ENCODE results near the gene NPRL2. TPM values are rescaled to one million over a fixed set of nuclear protein-coding genes. Genes with fewer than 3 reads are reported as not detected.
A peak's percentile ranks its signal among the peaks of the same experiment; 100 is the strongest.

NPRL2 gene
- total RNA-seq, 2 donors from 2014 or later, result 21.8 TPM

DNA sequence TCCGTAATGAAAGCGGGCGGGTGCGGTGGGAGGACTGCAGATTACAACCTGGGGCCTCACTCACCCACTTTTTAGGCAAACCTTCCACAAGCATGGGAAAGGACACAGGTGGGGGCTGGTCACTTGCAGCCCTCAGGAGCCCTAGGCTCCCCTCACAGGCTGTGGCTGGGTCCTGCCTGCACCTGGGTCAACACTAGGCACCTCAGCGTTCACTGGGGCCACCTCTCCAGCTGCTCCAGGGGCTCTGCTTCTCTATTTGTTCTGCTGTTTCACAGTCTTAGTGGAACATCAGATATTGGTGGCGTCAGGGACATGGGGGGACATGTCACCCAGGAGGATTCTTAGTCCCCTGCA, 38.8 kb upstream of the NPRL2 start:
- no peak overlapping the region for H3K4me3 Mint-ChIP-seq
- no peak overlapping the region for H3K9ac ChIP-seq (ENCODE audit: extremely low read depth, low read length, poor library complexity, severe bottlenecking)
- no peaks in the 10 kb centered on the region for H3K36me3 Mint-ChIP-seq (ENCODE audit: low read depth)
- H3K27ac ChIP-seq (ENCODE audit: low read depth, low read length), result no peak overlapping the region
- H3K4me1 Mint-ChIP-seq, result peaks cover 6% of the 10 kb centered on the region
- no peaks in the 10 kb centered on the region for H3K9me3 Mint-ChIP-seq
- no peak overlapping the region for H3K27ac Mint-ChIP-seq
- no peaks in the 10 kb centered on the region for H3K27me3 Mint-ChIP-seq (ENCODE audit: insufficient read depth)
- H3K27me3 ChIP-seq (ENCODE audit: control insufficient read depth, insufficient read depth, low read length, poor library complexity, severe bottlenecking), result no peaks in the 10 kb centered on the region
- no peak overlapping the region for H3K4me3 ChIP-seq (ENCODE audit: low read length)
- TF ChIP-seq, protein P1, sequence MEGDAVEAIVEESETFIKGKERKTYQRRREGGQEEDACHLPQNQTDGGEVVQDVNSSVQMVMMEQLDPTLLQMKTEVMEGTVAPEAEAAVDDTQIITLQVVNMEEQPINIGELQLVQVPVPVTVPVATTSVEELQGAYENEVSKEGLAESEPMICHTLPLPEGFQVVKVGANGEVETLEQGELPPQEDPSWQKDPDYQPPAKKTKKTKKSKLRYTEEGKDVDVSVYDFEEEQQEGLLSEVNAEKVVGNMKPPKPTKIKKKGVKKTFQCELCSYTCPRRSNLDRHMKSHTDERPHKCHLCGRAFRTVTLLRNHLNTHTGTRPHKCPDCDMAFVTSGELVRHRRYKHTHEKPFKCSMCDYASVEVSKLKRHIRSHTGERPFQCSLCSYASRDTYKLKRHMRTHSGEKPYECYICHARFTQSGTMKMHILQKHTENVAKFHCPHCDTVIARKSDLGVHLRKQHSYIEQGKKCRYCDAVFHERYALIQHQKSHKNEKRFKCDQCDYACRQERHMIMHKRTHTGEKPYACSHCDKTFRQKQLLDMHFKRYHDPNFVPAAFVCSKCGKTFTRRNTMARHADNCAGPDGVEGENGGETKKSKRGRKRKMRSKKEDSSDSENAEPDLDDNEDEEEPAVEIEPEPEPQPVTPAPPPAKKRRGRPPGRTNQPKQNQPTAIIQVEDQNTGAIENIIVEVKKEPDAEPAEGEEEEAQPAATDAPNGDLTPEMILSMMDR (conservative IDR thresholded peaks at IDR 0.05), result no peak
- peaks cover 7% of the 10 kb centered on the region for H3K4me1 ChIP-seq (ENCODE audit: control insufficient read depth, insufficient read depth, low read length)
- DNase-seq, result no peak
- no peaks in the 10 kb centered on the region for H3K9me3 ChIP-seq (ENCODE audit: control insufficient read depth, low read length)
- no peaks in the 10 kb centered on the region for H3K36me3 ChIP-seq (ENCODE audit: control insufficient read depth, insufficient read depth, low read length)
- 93% methylated on average over 2 to 6 of the region's 6 CpGs for WGBS, 2 experiments (ENCODE audit: insufficient coverage in 1 of 2, insufficient read length in 1 of 2)

GRCh38 chr3:50388720-50389413, 38.3 kb upstream of the NPRL2 start:
- H3K27ac ChIP-seq (ENCODE audit: low read depth, low read length), result peak overlapping the region; percentile 66
- no peak overlapping the region for H3K27ac Mint-ChIP-seq
- no peaks in the 10 kb centered on the region for H3K9me3 Mint-ChIP-seq
- 79 to 88% methylated on average over 6 to 22 of the region's 22 CpGs for WGBS, 2 experiments (ENCODE audit: insufficient coverage in 1 of 2, insufficient read length in 1 of 2)
- no peak overlapping the region for H3K4me3 ChIP-seq (ENCODE audit: low read length)
- no peak overlapping the region for H3K4me3 Mint-ChIP-seq
- H3K36me3 Mint-ChIP-seq (ENCODE audit: low read depth), result no peaks in the 10 kb centered on the region
- DNase-seq, result no peak
- peaks cover 6% of the 10 kb centered on the region for H3K4me1 Mint-ChIP-seq
- no peaks in the 10 kb centered on the region for H3K9me3 ChIP-seq (ENCODE audit: control insufficient read depth, low read length)
- TF ChIP-seq, protein P1 (conservative IDR thresholded peaks at IDR 0.05), result peak; percentile 24
- no peaks in the 10 kb centered on the region for H3K27me3 Mint-ChIP-seq (ENCODE audit: insufficient read depth)
- no peaks in the 10 kb centered on the region for H3K36me3 ChIP-seq (ENCODE audit: control insufficient read depth, insufficient read depth, low read length)
- peaks cover 7% of the 10 kb centered on the region for H3K4me1 ChIP-seq (ENCODE audit: control insufficient read depth, insufficient read depth, low read length)
- H3K27me3 ChIP-seq (ENCODE audit: control insufficient read depth, insufficient read depth, low read length, poor library complexity, severe bottlenecking), result no peaks in the 10 kb centered on the region
- H3K9ac ChIP-seq (ENCODE audit: extremely low read depth, low read length, poor library complexity, severe bottlenecking), result no peak overlapping the region

GRCh38 chr3:50388016-50388719, 37.6 kb upstream of the NPRL2 start:
- Histone ChIP-seq H3K9me3 (ENCODE audit: control insufficient read depth, low read length) (no peaks in the 10 kb centered on the region), H3K27me3 (ENCODE audit: control insufficient read depth, insufficient read depth, low read length, poor library complexity, severe bottlenecking) (no peaks in the 10 kb centered on the region), H3K4me3 (ENCODE audit: low read length) (no peak overlapping the region), H3K27ac (ENCODE audit: low read depth, low read length) (peak overlapping the region; percentile 66), H3K9ac (ENCODE audit: extremely low read depth, low read length, poor library complexity, severe bottlenecking) (no peak overlapping the region), H3K36me3 (ENCODE audit: control insufficient read depth, insufficient read depth, low read length) (no peaks in the 10 kb centered on the region), H3K4me1 (ENCODE audit: control insufficient read depth, insufficient read depth, low read length) (peaks cover 7% of the 10 kb centered on the region)
- Mint-ChIP-seq H3K9me3 (no peaks in the 10 kb centered on the region), H3K27ac (no peak overlapping the region), H3K4me1 (peaks cover 6% of the 10 kb centered on the region), H3K27me3 (ENCODE audit: insufficient read depth) (no peaks in the 10 kb centered on the region), H3K36me3 (ENCODE audit: low read depth) (no peaks in the 10 kb centered on the region), H3K4me3 (no peak overlapping the region)
- WGBS, 2 experiments (ENCODE audit: insufficient coverage in 1 of 2, insufficient read length in 1 of 2), result 83 to 91% methylated on average over 16 to 25 of the region's 25 CpGs
- TF ChIP-seq, protein P1 (conservative IDR thresholded peaks at IDR 0.05), result peak; percentile 75
- peak; percentile 83 for DNase-seq
